Ishikawa (cell line): ENCODE measurements around the gene MED26.

Experiments
- CEBPB ChIP-seq: IDR thresholded peaks from 2 replicates; pipeline ENCODE4 v1.6.1; 2012
- CREB1 ChIP-seq: IDR thresholded peaks from 2 replicates; pipeline ENCODE4 v1.6.1; 2012; ENCODE audit warnings: low read depth
- EGR1 ChIP-seq: IDR thresholded peaks from 2 replicates; pipeline ENCODE4 v1.6.1; 2012
- EP300 ChIP-seq: IDR thresholded peaks from 2 replicates; pipeline ENCODE4 v1.6.1; 2012; ENCODE audit warnings: borderline replicate concordance
- FOXM1 ChIP-seq: IDR thresholded peaks from 2 replicates; pipeline ENCODE4 v1.6.1; 2012; ENCODE audit warnings: low read depth, borderline replicate concordance
- MAX ChIP-seq: IDR thresholded peaks from 2 replicates; pipeline ENCODE4 v1.6.1; 2012
- NFIC ChIP-seq: IDR thresholded peaks from 2 replicates; pipeline ENCODE4 v1.6.1; 2012
- RAD21 ChIP-seq: IDR thresholded peaks from 2 replicates; pipeline ENCODE4 v1.6.1; 2012; ENCODE audit warnings: low read depth
- REST ChIP-seq: IDR thresholded peaks from 2 replicates; pipeline ENCODE4 v1.6.1; 2012; ENCODE audit warnings: low read depth, mild to moderate bottlenecking
- TAF1 ChIP-seq: IDR thresholded peaks from 2 replicates; pipeline ENCODE4 v1.6.1; 2012; ENCODE audit warnings: low read depth, mild to moderate bottlenecking
- TCF12 ChIP-seq: IDR thresholded peaks from 2 replicates; pipeline ENCODE4 v1.6.1; 2012; ENCODE audit warnings: low read depth
- TEAD4 ChIP-seq: IDR thresholded peaks from 2 replicates; pipeline ENCODE4 v1.6.1; 2012
- USF1 ChIP-seq: IDR thresholded peaks from 2 replicates; pipeline ENCODE4 v1.6.1; 2012
- YY1 ChIP-seq: IDR thresholded peaks from 2 replicates; pipeline ENCODE4 v1.6.1; 2012; ENCODE audit warnings: low read depth
- ZBTB7A ChIP-seq: IDR thresholded peaks from 2 replicates; pipeline ENCODE4 v1.6.1; 2012; ENCODE audit warnings: low read depth

MED26 gene

GRCh38 chr19:16588824-16589577 lies 39.0 kb downstream of the MED26 start:
- TF ChIP-seq REST, result no peak
- no peak for TF ChIP-seq TEAD4
- no peak for TF ChIP-seq TCF12
- peak; percentile 65 for TF ChIP-seq NFIC
- TF ChIP-seq EGR1, result no peak
- TF ChIP-seq FOXM1, result no peak

- no peak for TF ChIP-seq NFIC
- TF ChIP-seq ZBTB7A, result no peak
- TF ChIP-seq MAX, result no peak
- no peak for TF ChIP-seq CREB1
- no peak for TF ChIP-seq USF1
- TF ChIP-seq TCF12, result no peak
- no peak for TF ChIP-seq RAD21
- TF ChIP-seq FOXM1, result no peak
- TF ChIP-seq EGR1, result no peak
- no peak for TF ChIP-seq YY1
- no peak for TF ChIP-seq EP300
- no peak for TF ChIP-seq TAF1
- TF ChIP-seq CEBPB, result no peak
- no peak for TF ChIP-seq TEAD4
- TF ChIP-seq REST, result no peak
Observed at GRCh38 chr19:16587833-16588823, 39.9 kb downstream of the MED26 start.

DNA sequence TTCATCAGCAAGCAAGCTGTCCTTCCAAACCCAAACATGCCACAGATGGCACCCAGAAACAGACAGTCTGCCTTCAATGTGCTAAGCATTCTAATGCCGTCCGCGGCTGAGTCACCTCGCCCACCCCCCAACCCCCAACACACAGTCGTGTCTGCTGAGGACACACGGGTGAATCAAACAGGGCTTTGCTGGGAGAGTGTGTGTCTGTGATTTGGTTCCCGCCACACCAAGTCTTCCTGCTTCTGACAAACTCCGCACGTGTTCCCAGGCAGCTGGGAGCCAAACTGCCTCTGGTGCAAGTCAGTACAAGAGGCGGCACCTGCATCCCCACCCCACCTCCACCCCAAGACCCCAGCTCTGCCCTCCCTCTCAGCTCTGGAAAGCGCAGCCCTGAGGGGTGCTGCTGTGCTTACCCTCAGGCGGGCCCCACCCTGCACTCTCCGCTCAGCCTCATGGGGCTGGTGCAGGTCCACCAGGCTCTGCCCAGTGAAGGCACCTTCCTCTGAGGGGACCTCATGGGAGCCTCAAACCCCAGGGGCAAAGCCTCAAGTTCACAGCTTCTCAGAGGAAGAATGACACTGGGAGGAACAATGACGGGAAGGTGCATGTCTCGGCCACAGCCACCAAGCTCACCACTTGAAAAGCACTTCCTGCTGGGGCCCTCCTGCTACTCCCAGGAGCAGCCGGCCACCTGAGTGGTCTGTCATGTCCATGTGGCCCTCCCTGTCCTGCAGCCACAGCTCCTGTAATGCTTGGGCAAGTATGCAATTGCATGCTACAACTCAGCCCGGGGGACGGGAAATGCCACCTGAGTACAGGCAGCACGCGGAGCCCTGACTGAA lies 40.8 kb downstream of the MED26 start:
- no peak for TF ChIP-seq TCF12
- no peak for TF ChIP-seq USF1
- TF ChIP-seq YY1, result no peak
- TF ChIP-seq RAD21, result no peak
- no peak for TF ChIP-seq MAX
- no peak for TF ChIP-seq EGR1
- no peak for TF ChIP-seq TEAD4
- no peak for TF ChIP-seq CEBPB
- no peak for TF ChIP-seq EP300
- no peak for TF ChIP-seq REST
- no peak for TF ChIP-seq TAF1
- TF ChIP-seq CREB1, result no peak
- TF ChIP-seq ZBTB7A, result no peak
- no peak for TF ChIP-seq FOXM1
- no peak for TF ChIP-seq NFIC
